ENCODE data around the gene COL18A1.
"Not testable (repeated sequence)": the region's sequence is repeated elsewhere in the genome, so short reads cannot be mapped to it uniquely, and the experiment has no call there.

The COL18A1 gene

DNA sequence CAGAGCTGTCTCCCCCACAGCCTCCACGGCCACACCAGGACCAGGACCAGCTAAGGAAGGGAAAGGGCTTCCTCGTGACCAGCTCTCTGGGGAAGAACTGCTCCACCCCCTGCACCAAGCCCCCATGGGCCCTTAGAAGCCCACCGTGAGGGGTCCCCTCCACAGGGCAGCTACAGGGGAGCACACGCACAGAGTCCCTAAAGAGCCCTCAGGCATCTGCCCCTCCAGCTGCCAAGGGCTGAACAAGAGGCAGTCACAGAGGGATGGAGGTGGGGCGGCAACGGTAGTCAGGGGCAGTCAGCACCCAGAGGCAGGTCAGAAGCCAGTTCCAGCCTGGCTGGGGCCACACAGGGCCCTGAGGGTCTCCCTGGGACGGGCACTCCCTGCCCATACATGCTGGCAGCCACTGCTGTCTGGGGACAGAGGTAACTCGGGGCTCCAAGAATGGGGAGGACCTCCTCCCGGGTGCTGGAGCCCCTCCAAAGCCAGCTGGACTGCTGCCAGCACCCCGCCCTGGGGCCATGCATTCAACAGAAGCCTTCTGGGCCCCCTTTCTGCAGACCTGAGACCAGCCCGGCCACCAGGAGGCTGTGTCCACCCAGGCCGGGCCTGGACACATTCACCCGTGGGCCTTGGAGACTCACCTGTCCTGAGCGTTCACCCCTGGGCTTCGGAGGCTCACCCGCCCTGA lies 118.6 kb downstream of the COL18A1 start:
- no peak overlapping the region for H3K4me3 ChIP-seq
- no peak for DNase-seq (ENCODE audit: low spot score in 2 of 2)
- H3K9me3 ChIP-seq, result no peaks in the 10 kb centered on the region; the same call in 1 of the 2 replicates
- H3K4me1 ChIP-seq, result no peaks in the 10 kb centered on the region
- H3K36me3 ChIP-seq (replicated peaks), result peaks cover 60% of the 10 kb centered on the region
- in situ Hi-C loops (cut with MboI; ENCODE audit: low sequenced_read_pairs), result no loop called here
- H3K27me3 ChIP-seq (ENCODE audit: low read depth), result no peaks in the 10 kb centered on the region

DNA sequence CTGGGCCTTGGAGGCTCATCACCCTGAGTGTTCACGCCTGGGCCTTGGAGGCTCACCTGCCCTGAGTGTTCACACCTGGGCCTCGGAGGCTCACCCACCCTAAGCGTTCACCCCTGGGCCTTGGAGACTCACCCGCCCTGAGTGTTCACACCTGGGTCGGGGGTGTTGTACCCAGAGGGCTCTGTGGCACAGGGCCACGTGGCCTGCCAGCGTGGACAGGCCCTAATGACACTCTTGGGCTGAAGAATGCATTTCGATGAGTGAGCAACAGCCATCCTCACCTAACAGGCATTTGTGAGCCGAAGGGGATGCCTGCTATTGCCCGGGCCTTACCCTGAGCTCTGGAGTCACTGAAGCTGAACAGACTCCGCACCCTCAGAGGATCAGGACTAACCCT lies 119.8 kb downstream of the COL18A1 start:
- in situ Hi-C loops (cut with MboI; ENCODE audit: low sequenced_read_pairs), result no loop called here
- no peak for DNase-seq (ENCODE audit: low spot score in 2 of 2)
- Histone ChIP-seq H3K9me3 (no peaks in the 10 kb centered on the region; the same call in 1 of the 2 replicates), H3K4me1 (no peaks in the 10 kb centered on the region), H3K27me3 (ENCODE audit: low read depth) (no peaks in the 10 kb centered on the region), H3K36me3 (replicated peaks) (peaks cover 71% of the 10 kb centered on the region), H3K4me3 (no peak overlapping the region)

DNA sequence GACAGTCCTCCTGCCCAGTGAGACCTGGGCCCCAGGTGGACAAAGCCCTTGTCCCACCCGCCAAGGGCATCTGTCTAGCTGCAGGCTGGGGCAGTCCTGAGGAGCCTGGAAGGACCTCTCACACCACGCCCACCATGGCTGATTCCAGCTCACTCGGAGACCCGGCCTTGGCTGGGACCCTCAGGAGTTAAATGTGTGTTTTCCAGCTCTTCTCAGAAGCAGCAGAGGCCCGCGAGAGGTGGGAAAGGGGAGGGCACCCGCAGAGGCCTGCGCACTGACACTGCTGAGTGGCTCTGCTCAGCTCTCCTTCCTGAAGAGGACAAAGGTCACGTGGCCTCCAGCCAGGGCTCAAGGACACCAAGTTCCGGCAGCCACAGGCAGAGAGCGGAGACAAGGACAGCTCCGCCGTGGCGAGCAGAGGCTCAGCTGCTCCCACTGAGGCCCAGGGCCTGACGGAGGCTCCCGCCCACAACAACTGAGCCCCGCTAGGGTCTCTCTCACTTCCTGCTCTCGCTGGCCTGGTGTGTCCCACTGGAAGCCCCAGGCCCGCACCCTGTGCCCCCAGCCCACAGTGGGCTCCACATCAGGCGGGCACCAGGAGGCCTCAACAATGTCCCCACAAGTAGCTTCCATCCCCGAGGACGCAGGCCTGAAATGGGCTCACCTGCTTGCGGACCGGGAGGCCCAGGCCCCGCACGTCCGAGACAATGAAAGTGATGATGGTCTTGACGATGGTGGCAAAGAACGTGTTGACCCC lies 120.4 kb downstream of the COL18A1 start:
- H3K9me3 ChIP-seq, result no peaks in the 10 kb centered on the region; the same call in 1 of the 2 replicates
- in situ Hi-C loops (cut with MboI; ENCODE audit: low sequenced_read_pairs), result no loop called here
- H3K4me3 ChIP-seq, result no peak overlapping the region
- peaks cover 75% of the 10 kb centered on the region for H3K36me3 ChIP-seq (replicated peaks)
- H3K27me3 ChIP-seq (ENCODE audit: low read depth), result no peaks in the 10 kb centered on the region
- no peaks in the 10 kb centered on the region for H3K4me1 ChIP-seq
- no peak for DNase-seq (ENCODE audit: low spot score in 2 of 2)

DNA sequence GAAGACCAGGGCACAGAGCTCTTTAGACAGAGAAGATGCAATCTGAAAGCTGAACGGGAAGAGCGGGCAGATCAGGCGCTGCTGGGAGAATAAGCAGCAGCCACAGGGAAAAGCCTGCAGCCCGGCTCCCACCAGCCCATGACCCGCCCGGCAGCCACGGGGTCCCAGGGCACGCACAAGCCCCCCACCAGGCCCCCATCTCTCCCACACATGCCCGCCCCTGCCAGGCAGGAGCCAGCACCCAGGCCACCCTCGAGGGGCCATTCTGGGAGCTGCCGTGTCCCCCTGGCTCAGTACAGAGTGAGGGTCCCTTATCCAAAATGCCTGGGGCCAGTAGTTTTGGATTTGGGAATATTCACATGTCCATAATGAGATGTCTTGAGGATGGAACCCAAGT lies 120.9 kb downstream of the COL18A1 start:
- peaks cover 75% of the 10 kb centered on the region for H3K36me3 ChIP-seq (replicated peaks)
- no peaks in the 10 kb centered on the region for H3K9me3 ChIP-seq
- no peak for DNase-seq (ENCODE audit: low spot score in 2 of 2)
- H3K4me3 ChIP-seq, result no peak overlapping the region
- in situ Hi-C loops (cut with MboI; ENCODE audit: low sequenced_read_pairs), result no loop called here
- no peaks in the 10 kb centered on the region for H3K4me1 ChIP-seq
- H3K27me3 ChIP-seq (ENCODE audit: low read depth), result no peaks in the 10 kb centered on the region

DNA sequence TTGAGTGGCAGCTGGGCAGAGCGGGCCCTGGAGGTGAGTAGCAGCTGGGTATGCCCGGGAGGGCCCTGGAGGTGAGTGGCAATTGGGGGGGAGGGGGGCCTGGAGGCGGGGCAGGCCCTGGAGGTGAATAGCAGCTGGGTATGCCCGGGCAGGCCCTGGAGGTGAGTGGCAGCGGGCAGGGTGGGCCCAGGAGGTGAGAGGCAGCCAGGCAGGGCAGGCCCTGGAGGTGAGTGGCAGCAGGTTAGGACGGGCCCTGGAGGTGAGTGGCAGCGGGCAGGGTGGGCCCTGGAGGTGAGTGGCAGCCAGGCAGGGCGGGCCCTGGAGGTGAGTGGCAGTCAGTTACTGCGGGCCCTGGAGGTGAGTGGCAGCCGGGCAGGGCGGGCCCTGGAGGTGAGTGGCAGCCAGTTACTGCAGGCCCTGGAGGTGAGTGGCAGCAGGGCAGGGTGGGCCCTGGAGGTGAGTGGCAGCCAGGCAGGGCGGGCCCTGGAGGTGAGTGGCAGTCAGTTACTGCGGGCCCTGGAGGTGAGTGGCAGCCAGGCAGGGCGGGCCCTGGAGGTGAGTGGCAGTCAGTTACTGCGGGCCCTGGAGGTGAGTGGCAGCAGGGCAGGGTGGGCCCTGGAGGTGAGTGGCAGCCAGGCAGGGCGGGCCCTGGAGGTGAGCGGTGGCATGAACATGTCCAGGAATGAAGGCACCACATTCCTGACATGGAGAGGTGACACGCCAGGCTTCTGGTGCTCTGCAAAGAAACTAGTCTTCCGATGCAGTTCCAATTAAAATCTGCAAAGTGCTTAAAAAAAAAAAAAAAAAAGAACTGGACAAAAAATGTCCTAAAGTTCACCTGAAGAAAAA lies 122.4 kb downstream of the COL18A1 start:
- H3K9me3 ChIP-seq; H3K4me3 ChIP-seq; in situ Hi-C loops (cut with MboI; ENCODE audit: low sequenced_read_pairs); H3K4me1 ChIP-seq; H3K27me3 ChIP-seq (ENCODE audit: low read depth); DNase-seq (ENCODE audit: low spot score in 2 of 2): not testable (repeated sequence)
- H3K36me3 ChIP-seq (replicated peaks), result peaks cover 74% of the 10 kb centered on the region

DNA sequence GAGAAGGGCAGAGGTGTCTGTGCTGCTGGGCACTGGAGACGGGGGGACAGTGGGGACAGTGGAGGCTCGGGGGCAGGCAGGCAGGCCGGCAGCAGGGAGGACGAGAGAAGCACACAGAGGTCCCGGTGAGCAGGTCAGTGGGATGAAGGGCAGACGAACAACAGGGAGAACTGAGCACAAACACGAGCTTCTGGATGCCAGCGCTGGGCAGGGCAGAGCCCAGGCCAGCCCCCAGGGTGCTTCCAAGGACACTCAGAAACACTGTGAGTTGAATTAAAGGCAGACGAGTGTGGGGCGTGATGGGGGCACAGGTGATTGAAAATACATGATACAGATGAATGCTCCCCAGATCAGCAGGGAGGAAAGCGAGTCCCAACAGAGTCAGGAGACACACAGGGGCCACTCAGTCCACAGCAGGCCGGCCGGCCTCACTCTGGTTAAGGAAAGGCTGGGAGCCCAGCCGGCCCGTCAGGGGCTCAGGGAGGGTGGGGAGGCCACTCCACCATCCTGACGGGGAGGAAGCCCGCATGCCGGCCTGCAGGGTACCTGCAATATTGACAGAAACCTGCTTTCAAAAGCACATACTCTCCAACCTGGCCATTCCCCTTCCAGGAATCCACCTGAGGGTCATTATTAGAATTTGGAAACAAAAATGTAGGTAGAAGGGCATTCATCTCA lies 123.2 kb downstream of the COL18A1 start:
- H3K27me3 ChIP-seq (ENCODE audit: low read depth), result no peaks in the 10 kb centered on the region
- H3K36me3 ChIP-seq (replicated peaks), result peaks cover 66% of the 10 kb centered on the region
- in situ Hi-C loops (cut with MboI; ENCODE audit: low sequenced_read_pairs), result no loop called here
- no peak overlapping the region for H3K4me3 ChIP-seq
- DNase-seq (ENCODE audit: low spot score in 2 of 2), result no peak
- no peaks in the 10 kb centered on the region for H3K9me3 ChIP-seq
- H3K4me1 ChIP-seq, result no peaks in the 10 kb centered on the region

DNA sequence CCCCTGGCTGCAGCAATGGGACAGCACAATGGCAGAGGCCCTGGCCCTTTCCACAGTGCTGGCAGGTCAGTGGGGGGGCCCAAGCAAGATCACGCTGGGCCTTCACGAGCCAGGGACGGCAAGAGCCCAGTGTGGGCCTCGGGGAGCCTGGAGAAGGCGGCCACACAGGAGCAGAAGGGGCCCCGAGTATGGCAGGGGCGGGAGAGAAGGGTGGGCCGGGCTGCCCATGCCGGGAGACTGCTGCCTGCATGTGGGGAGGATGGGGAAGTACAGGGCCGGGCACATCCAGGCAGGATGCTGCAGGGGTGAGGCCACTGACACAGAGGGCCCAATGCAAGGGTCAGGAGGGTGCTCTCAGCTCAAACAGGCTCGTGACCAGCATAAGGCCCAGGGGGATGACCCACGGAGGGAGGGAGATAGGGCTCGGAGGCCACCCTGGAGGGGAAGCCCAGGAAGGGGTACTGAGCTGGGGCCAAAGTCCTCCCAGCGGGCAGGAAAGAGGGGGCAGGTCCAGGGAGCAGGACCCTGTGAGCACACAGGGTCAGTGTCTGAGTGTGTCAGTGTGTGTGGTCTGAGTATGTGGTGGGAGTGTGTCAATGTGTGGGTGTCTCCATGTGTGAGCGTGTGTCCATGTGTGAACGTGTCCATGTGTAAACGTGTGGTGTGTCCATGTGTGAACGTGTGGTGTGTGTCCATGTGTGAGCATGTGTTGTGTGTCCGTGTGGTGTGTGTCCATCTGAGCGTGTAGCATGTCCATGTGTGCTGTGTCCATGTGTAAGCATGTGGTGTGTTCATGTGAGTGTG lies 124.2 kb downstream of the COL18A1 start:
- no peak overlapping the region for H3K4me3 ChIP-seq
- peaks cover 67% of the 10 kb centered on the region for H3K36me3 ChIP-seq (replicated peaks)
- H3K4me1 ChIP-seq, result no peaks in the 10 kb centered on the region
- DNase-seq (ENCODE audit: low spot score in 2 of 2), result no peak
- in situ Hi-C loops (cut with MboI; ENCODE audit: low sequenced_read_pairs), result no loop called here
- no peaks in the 10 kb centered on the region for H3K27me3 ChIP-seq (ENCODE audit: low read depth)
- no peaks in the 10 kb centered on the region for H3K9me3 ChIP-seq

DNA sequence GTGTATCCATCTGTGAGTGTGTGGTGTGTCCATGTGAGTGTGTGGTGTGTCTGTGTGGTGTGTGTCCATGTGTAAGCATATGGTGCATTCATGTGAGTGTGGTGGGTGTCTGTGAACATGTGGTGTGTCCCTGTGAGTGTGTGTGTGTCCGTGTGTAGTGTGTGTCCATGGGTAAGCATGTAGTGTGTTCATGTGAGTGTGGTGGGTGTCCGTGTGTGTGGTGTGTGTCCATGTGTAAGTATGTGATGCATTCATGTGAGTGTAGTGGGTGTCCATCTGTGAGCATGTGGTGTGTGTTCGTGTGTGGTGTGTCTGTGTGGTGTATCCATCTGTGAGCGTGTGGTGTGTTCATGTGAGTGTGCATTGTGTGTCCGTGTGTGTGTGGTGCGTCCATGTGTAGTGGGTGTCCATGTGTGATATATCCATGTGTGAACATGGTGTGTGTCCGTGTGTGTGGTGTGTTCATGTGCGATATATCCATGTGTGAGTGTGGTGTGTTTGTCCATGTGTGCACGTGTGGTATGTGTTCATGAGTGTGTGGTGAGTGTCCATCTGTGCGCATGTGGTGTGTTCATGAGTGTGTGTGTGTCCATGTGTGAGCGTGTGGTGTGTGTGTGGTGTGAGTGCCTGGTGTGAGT lies 124.9 kb downstream of the COL18A1 start:
- Histone ChIP-seq H3K4me3 (no peak overlapping the region), H3K27me3 (ENCODE audit: low read depth) (no peaks in the 10 kb centered on the region), H3K36me3 (replicated peaks) (peaks cover 71% of the 10 kb centered on the region), H3K9me3 (no peaks in the 10 kb centered on the region), H3K4me1 (no peaks in the 10 kb centered on the region)
- in situ Hi-C loops (cut with MboI; ENCODE audit: low sequenced_read_pairs), result no loop called here
- DNase-seq (ENCODE audit: low spot score in 2 of 2), result no peak

DNA sequence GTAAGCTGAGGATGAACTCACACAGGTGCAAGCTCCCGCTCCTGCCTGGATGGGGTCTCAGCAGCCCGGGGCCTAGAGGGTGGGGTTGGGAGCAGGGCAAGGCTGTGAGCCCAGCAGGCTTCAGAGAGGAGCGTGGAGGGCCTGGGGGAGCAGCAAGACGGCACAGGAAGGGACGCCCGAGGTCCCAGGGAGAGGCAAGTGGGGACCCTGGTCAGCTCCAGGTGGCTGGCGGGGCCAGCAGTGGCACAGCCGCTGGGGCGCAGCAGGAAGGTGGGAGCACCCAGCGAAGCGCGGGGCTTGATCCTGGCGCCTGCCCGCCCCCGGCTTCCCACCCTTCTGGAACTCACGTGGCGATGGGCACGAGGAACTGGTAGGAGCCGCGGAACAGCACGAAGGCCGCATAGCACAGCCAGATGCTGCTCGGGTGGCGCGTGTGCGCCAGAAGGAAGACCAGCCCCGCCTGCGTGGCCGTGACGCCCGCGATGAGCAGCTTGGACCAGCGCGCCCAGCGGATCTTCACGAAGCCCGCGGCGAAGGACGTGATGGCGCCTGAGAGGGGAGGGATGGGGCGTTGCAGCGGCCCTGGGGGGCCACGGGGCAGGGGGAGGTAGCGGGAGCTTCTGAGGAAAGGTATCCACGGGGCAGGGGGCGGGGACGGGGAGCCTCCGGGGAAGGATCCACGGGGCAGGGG lies 125.6 kb downstream of the COL18A1 start:
- no peak for DNase-seq (ENCODE audit: low spot score in 2 of 2)
- Histone ChIP-seq H3K4me1 (no peaks in the 10 kb centered on the region), H3K4me3 (no peak overlapping the region), H3K27me3 (ENCODE audit: low read depth) (no peaks in the 10 kb centered on the region), H3K36me3 (replicated peaks) (peaks cover 68% of the 10 kb centered on the region), H3K9me3 (no peaks in the 10 kb centered on the region)
- in situ Hi-C loops (cut with MboI; ENCODE audit: low sequenced_read_pairs), result no loop called here

DNA sequence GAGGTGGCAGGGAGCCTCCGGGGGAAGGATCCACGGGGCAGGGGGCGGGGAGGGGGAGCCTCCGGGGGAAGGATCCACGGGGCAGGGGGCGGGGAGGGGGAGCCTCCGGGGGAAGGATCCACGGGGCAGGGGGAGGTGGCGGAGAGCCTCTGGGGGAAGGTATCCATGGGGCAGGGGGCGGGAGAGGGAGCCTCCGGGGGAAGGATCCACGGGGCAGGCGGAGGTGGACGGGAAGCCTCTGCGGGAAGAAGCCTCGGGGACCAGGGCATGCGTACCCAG lies 126.1 kb downstream of the COL18A1 start:
- H3K9me3 ChIP-seq; H3K4me1 ChIP-seq; H3K27me3 ChIP-seq (ENCODE audit: low read depth); in situ Hi-C loops (cut with MboI; ENCODE audit: low sequenced_read_pairs); H3K4me3 ChIP-seq; DNase-seq (ENCODE audit: low spot score in 2 of 2): not testable (repeated sequence)
- peaks cover 68% of the 10 kb centered on the region for H3K36me3 ChIP-seq (replicated peaks)

DNA sequence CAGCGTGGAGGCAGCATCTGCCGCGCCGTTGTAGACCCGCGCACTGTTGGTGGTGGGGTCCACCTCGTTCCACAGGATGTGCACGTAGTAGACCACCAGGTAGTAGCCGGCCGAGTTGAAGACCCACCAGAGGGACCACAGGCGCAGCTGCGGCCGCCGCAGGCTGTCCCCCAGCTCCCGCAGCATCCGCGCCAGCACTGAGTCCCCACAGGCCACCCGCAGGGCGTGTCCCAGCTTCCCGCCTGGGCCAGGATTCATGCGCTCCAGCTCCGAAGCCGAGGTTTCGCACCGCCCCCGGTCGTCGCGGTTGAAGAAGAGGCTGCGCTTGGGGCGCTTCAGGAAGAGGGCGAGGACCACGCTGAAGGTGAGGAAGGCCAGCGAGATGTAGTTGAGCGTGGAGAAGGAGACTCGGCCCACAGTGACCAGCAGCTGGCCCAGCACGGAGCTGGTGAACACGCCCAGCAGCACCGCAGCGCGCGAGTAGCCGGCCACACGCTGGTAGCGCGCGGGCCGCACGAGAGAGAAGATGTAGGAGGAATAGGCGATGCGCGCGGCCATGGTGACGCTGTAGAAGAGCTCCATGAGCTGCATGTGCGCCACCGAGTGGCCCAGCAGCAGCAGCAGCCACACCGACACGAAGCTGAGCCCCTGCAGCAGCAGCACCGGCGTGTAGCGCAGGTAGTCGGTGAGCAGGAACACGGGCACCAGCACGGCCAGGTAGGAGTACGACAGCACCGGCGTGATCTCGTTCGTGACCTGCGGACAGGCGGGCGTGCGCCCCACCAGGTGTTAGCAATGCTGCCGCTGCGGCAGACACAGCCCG lies 126.6 kb downstream of the COL18A1 start:
- Histone ChIP-seq H3K36me3 (replicated peaks) (peaks cover 68% of the 10 kb centered on the region), H3K4me3 (no peak overlapping the region), H3K9me3 (no peaks in the 10 kb centered on the region), H3K4me1 (no peaks in the 10 kb centered on the region), H3K27me3 (ENCODE audit: low read depth) (no peaks in the 10 kb centered on the region)
- in situ Hi-C loops (cut with MboI; ENCODE audit: low sequenced_read_pairs), result no loop called here
- DNase-seq (ENCODE audit: low spot score in 2 of 2), result no peak
